Lung (tissue), 16 donors: ENCODE measurements around the gene ATL3. TPM values are rescaled to one million over a fixed set of nuclear protein-coding genes. Genes with fewer than 3 reads are reported as not detected.

Experiments
- ATAC-seq: fragments of 200-7000 bp; cut with Tn5 transposase; one replicate; pipeline ENCODE4 v1.9.1; 2020; ENCODE audit warnings: moderate number of reproducible peaks; ENCODE audit not compliant: insufficient read depth, low FRiP score
- DNase-seq, 3 donors: peaks; one replicate each; pipeline ENCODE4 v3.0.0-alpha.2; 2013 to 2017
- H3K27ac ChIP-seq, 2 donors: one replicate each; pipeline ENCODE4 v1.5.1; 2013; ENCODE audit warnings: mild to moderate bottlenecking in 2 of 2, moderate library complexity in 2 of 2, control low read depth in 1 of 2, inconsistent platforms in 1 of 2, low read depth in 1 of 2, low read length in 1 of 2
- H3K27me3 ChIP-seq, 3 donors: one replicate each; pipeline ENCODE4 v1.5.1; 2013; ENCODE audit warnings: low read length in 2 of 3; ENCODE audit not compliant: control insufficient read depth in 3 of 3, insufficient read depth in 3 of 3
- H3K36me3 ChIP-seq, 4 donors: one replicate each; pipeline ENCODE4 v1.5.1; 2013; ENCODE audit warnings: low read length in 4 of 4, mild to moderate bottlenecking in 1 of 4, moderate library complexity in 1 of 4; ENCODE audit not compliant: control insufficient read depth in 4 of 4, insufficient read depth in 4 of 4
- H3K4me1 ChIP-seq, 5 donors: one replicate each; pipeline ENCODE4 v1.5.1; 2013; ENCODE audit warnings: low read length in 5 of 5, mild to moderate bottlenecking in 2 of 5, moderate library complexity in 1 of 5; ENCODE audit not compliant: control insufficient read depth in 5 of 5, insufficient read depth in 5 of 5
- H3K4me3 ChIP-seq: one replicate; pipeline ENCODE4 v1.5.1; 2013; ENCODE audit warnings: mild to moderate bottlenecking, control low read depth, moderate library complexity
- H3K9ac ChIP-seq, 2 donors: one replicate each; pipeline ENCODE4 v1.5.1; 2013; ENCODE audit warnings: low read length in 2 of 2, control low read depth in 1 of 2; ENCODE audit not compliant: insufficient read depth in 1 of 2
- H3K9me3 ChIP-seq, 4 donors: one replicate each; pipeline ENCODE4 v1.5.1; 2013; ENCODE audit warnings: low read length in 3 of 4, mild to moderate bottlenecking in 1 of 4, moderate library complexity in 1 of 4; ENCODE audit not compliant: control insufficient read depth in 4 of 4, insufficient read depth in 3 of 4
- CTCF ChIP-seq: IDR thresholded peaks from 2 replicates; pipeline ENCODE4 v1.5.1; 2012; ENCODE audit warnings: mild to moderate bottlenecking; ENCODE audit errors: control extremely low read depth, extremely low read depth
- WGBS, 2 donors: extraction: QIAGEN DNeasy Blood & Tissue Kit; methylation state at CpG; one replicate each; pipeline ENCODE4 v1.1.7; 2013; 5-methylcytosine and 5-hydroxymethylcytosine counted together
- long read RNA-seq, 5 donors: transcript quantifications; one replicate each; lab custom pipeline, GENCODE V29; 2026
- polyA plus RNA-seq, 2 donors: library from polyadenylated mRNA; stranded (reverse); fragments of 200-250 nt; gene quantifications; one replicate each; pipeline ENCODE4 v1.2.1, GENCODE V29; 2013
- total RNA-seq, 2 donors: library from RNA; depleted of rRNA in 1 of 2; stranded (reverse); fragments of >200 nt in 1 of 2; gene quantifications; one replicate each; pipeline ENCODE4 v1.2.1, GENCODE V29; 2014 to 2021
- donor health status: control.
- donor health status: control.
- donor health status: Bipolar disorder and iron deficiency.
- donor health status: healthy.
- donor health status: DM: yes; HTN: yes; CAD: no.

Gene ATL3
- total RNA-seq: 10 to 100 TPM; 50.7 to 79.5 TPM
- polyA plus RNA-seq: 10 to 100 TPM; 13.6 to 16.7 TPM
- long read RNA-seq, donor 1, full-length matches to known transcripts: 5 of 5 reads
- long read RNA-seq, donor 1, partial matches to known transcripts: 0 of 5 reads
- long read RNA-seq, donor 1, other reads (novel, unspliced or antisense): 0 of 5 reads
- long read RNA-seq, donor 2: 0 reads
- long read RNA-seq, donor 3, full-length matches to known transcripts: 2 of 2 reads
- long read RNA-seq, donor 3, partial matches to known transcripts: 0 of 2 reads
- long read RNA-seq, donor 3, other reads (novel, unspliced or antisense): 0 of 2 reads
- long read RNA-seq, donor 4, full-length matches to known transcripts: 1 of 1 reads
- long read RNA-seq, donor 4, partial matches to known transcripts: 0 of 1 reads
- long read RNA-seq, donor 4, other reads (novel, unspliced or antisense): 0 of 1 reads
- long read RNA-seq, donor 5, full-length matches to known transcripts: 2 of 2 reads
- long read RNA-seq, donor 5, partial matches to known transcripts: 0 of 2 reads
- long read RNA-seq, donor 5, other reads (novel, unspliced or antisense): 0 of 2 reads

- TF ChIP-seq CTCF: no peak
- WGBS, 2 donors: 11% methylated on average over 67 to 69 of the region's 69 CpGs
- peaks cover 0 to 20% (median 9%) of the 10 kb centered on the region in 5 donors for H3K4me1 ChIP-seq
- H3K9me3 ChIP-seq: no peaks in the 10 kb centered on the region
- peak within 1 kb of the TSS; percentile 95 to 97 for H3K27ac ChIP-seq
- DNase-seq: peak; percentile 95 to 96 (median 95)
- peak; percentile 92 for ATAC-seq
- H3K27me3 ChIP-seq: no peaks in the 10 kb centered on the region
- peak within 1 kb of the TSS; percentile 65 to 88 for H3K9ac ChIP-seq
- H3K4me3 ChIP-seq: peak within 1 kb of the TSS; percentile 72
- H3K36me3 ChIP-seq: no peaks in the 10 kb centered on the region
Measured at GRCh38 chr11:63671322-63672155, at the start of gene ATL3. Gene ATL3 (minus strand): TSS chr11:63671376. CDS start chr11:63671335, 41 bp downstream.

GRCh38 chr11:63720611-63721010, 49.4 kb upstream of the ATL3 start:
- Histone ChIP-seq H3K4me1 (peaks cover 0 to 4% (median 0%) of the 10 kb centered on the region in 5 donors), H3K27me3 (no peaks in the 10 kb centered on the region), H3K27ac (no peak overlapping the region), H3K9me3 (no peaks in the 10 kb centered on the region), H3K36me3 (no peaks in the 10 kb centered on the region), H3K4me3 (no peak overlapping the region), H3K9ac (no peak overlapping the region)
- DNase-seq (no peak), ATAC-seq (no peak)
- no peak for TF ChIP-seq CTCF
- WGBS, 2 donors: 93 to 96% methylated on average over 3 of the region's 3 CpGs

- H3K27ac ChIP-seq: no peak overlapping the region
- no peaks in the 10 kb centered on the region for H3K9me3 ChIP-seq
- DNase-seq (peak in 2 of 3 donors; percentile 21 to 43), ATAC-seq (no peak)
- 84 to 90% methylated on average over 2 of the region's 2 CpGs for WGBS, 2 donors
- H3K4me1 ChIP-seq: peaks cover 0 to 4% (median 0%) of the 10 kb centered on the region in 5 donors
- no peak overlapping the region for H3K9ac ChIP-seq
- H3K36me3 ChIP-seq: no peaks in the 10 kb centered on the region
- no peaks in the 10 kb centered on the region for H3K27me3 ChIP-seq
- no peak for TF ChIP-seq CTCF
- no peak overlapping the region for H3K4me3 ChIP-seq
Measured at GRCh38 chr11:63719987-63720386, 48.8 kb upstream of the ATL3 start.
